NCI-H345 (cell line): ENCODE data around the gene CRB1.
"Not testable (repeated sequence)": the region's sequence is repeated elsewhere in the genome, so short reads cannot be mapped to it uniquely, and the experiment has no call there.

ENCODE experiments used
- DNase-seq: peaks from one replicate; lab custom pipeline; 2025; lab: John Stamatoyannopoulos, UW

CRB1 gene

GRCh38 chr1:197400522-197400902 lies 132.5 kb downstream of the CRB1 start:
- no peak for DNase-seq

DNA sequence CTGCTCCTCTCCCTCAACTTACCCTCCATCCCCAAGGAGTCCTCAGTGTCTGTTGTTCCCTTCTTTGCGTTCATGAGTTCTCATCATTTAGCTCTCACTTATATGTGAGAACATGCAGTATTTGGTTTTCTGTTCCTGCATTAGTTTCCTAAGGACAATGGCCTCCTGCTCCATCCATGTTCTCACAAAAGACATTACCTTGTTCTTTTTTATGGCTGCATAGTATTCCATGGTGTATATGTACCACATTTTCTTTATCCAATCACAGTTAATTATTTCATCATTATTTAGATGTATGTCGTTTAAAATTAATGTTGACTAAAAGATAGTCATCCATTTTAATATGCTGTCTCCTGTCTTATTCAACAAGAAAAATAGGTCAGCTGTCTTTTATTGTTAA lies 134.1 kb downstream of the CRB1 start:
- no peak for DNase-seq

DNA sequence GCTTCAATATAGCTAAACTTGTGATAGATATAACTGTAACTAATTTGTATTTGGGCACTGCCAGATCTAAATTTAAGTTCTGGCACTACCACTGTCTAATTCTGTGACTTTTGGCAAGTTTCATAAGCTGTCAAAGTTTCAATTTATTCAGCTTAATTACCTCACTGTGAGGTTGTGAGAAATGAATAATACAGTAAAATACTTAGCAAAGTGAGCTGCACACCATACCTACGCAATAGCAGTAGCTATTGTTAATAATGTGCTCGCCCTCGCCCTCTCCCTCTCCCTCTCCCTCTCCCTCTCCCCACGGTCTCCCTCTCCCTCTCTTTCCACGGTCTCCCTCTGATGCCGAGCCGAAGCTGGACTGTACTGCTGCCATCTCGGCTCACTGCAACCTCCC lies 136.7 kb downstream of the CRB1 start:
- not testable (repeated sequence) for DNase-seq

DNA sequence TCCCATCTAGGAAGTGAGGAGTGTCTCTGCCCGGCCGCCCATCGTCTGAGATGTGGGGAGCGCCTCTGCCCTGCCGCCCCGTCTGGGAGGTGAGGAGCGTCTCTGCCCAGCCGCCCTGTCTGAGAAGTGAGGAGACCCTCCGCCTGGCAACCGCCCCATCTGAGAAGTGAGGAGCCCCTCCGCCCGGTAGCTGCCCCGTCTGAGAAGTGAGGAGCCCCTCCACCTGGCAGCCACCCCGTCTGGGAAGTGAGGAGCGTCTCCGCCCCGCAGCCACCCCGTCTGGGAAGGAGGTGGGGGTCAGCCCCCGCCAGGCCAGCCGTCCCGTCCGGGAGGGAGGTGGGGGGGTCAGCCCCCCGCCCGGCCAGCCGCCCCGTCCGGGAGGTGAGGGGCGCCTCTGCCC lies 137.6 kb downstream of the CRB1 start:
- DNase-seq = not testable (repeated sequence)

- DNase-seq = no peak
These were observed 145.5 kb downstream of the CRB1 start for GRCh38 chr1:197413564-197413963.

GRCh38 chr1:197415221-197415620 lies 147.2 kb downstream of the CRB1 start:
- no peak for DNase-seq

GRCh38 chr1:197418693-197419092 lies 150.6 kb downstream of the CRB1 start:
- no peak for DNase-seq

DNA sequence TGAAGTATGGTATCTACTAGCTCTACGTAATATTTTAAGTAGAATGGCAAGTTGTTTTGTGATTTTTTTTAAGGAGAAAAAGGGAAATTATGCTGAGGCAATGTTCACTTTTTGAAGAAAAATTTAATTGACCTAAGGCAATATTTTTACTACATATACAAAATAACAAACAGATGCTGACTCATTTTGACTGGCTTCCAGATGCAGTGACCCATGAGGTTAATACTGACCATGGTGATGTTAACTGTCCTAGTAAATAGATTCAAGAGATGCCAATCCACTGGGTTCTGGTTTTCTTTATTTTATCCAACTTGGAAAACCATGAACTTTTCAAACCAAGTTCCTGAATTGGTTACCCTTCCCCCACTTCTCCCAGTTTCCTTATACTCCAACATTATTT lies 154.9 kb downstream of the CRB1 start:
- DNase-seq = no peak

DNA sequence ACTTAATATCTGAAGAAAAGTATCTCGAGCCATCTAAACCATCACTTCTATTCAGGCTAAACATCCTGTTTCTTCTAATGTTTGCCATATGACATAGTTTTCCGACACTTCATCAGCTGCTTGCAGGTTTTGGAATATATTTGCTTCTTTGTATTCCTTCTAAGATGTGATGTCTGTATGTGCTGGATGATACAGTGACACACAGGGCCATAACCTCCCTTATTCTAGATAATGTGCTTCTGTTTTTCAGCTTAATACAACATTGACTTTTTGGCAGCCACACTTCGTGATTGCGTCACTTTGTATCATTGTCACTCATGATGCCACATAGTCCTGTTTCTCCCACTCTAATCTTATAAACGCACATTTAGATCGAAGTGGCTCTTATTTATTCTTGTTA lies 156.3 kb downstream of the CRB1 start:
- DNase-seq = no peak

GRCh38 chr1:197429372-197429771 lies 161.3 kb downstream of the CRB1 start:
- no peak for DNase-seq

DNA sequence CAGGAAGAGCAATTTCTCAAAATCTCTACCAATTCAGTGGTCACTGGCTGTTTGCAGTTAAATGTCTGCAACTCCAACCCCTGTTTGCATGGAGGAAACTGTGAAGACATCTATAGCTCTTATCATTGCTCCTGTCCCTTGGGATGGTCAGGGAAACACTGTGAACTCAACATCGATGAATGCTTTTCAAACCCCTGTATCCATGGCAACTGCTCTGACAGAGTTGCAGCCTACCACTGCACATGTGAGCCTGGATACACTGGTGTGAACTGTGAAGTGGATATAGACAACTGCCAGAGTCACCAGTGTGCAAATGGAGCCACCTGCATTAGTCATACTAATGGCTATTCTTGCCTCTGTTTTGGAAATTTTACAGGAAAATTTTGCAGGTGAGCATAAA lies 167.2 kb downstream of the CRB1 start:
- DNase-seq = no peak

DNA sequence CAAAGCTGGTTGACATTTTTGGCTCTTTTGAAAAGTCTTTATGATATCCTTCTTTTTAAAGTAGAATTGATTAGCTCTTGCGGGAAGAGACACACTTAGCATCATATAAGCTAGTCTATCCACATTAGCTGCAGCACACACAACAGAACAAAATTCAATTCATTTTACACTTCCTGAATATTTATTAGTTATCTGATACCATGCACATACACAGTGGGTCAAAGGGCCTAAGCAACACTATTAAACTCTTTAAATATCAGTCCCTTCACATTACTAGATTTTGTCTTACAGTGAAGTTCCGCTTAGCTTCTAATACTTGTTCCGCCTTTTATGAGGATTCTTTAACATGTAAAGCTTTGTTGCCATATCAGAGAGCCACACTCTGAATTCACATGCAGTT lies 169.5 kb downstream of the CRB1 start:
- DNase-seq = no peak

- DNase-seq = no peak
These were observed 170.1 kb downstream of the CRB1 start for GRCh38 chr1:197438010-197438790.

GRCh38 chr1:197439708-197440280 lies 171.7 kb downstream of the CRB1 start:
- DNase-seq = no peak

DNA sequence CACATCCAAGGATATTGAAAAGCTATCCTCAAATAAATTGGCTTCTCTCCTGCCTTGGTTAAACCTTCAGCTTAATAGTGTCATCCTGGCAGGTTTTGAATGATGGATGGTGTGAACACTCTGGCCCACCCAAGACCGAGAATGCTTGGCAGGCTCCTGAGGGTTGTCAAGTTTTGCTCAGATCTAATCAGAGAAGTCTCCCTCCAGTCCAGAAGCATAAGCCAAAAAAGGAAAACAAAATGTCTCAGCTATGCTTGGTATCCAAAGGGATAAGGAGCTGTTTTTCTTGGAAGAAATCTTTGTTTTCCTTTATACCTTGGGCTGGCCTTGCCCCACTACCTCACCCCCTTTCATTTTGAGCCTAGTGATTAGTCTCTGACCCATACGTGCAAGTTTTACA lies 172.7 kb downstream of the CRB1 start:
- no peak for DNase-seq

DNA sequence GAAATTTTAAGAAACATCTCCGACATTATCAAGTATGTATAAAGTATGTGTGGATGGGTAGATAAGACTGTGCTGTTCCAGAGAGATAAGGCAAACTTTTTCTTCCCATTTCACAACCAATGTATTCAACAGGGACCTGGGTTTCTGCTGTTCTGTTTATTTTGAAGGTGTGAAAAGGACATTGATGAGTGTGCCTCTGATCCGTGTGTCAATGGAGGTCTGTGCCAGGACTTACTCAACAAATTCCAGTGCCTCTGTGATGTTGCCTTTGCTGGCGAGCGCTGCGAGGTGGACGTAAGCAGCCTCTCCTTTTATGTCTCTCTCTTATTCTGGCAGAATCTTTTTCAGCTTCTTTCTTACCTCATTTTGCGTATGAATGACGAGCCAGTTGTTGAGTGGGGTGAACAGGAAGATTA lies 174.0 kb downstream of the CRB1 start:
- DNase-seq = no peak

- no peak for DNase-seq
These were observed 176.7 kb downstream of the CRB1 start for GRCh38 chr1:197444755-197445154.

GRCh38 chr1:197448121-197448779 lies 180.2 kb downstream of the CRB1 start:
- no peak for DNase-seq

DNA sequence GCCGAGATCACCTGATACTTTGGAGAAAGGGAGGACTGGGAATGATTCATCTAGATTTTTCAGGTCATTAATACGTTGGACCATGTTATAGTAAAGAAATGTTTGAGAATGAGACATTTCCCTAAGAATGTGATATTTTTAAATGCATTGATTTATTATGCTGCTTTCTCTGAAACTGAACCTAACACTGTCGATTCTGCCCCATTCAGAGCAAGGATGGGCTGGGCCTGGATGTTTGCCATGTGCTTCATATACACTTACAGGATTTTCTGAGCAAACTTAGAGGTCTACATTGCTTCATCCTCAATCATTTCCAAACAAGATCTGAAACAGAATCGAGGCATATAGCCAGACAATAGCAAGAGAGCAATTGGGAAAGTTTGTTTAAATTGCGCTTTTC lies 183.3 kb downstream of the CRB1 start:
- DNase-seq = no peak

GRCh38 chr1:197453376-197454058 lies 185.5 kb downstream of the CRB1 start:
- DNase-seq = no peak

DNA sequence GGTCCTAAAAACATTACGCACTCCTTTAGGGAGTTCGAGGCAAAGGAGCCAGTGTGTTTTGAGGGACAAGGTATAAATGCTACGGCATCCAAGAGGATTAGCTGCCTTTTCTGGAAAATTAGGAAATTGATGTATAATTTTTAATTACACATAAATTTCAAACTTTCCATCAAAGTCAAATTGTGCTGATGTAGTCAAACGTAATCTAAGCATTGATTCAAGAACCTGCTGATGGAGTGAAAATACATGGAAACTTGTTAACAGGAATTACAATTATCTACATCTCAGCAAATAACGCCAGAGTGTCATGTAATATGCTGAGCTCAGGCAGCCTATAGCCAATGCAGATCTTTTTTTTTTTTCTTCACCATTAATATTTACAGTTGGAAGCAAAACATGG lies 194.5 kb downstream of the CRB1 start:
- no peak for DNase-seq

GRCh38 chr1:197463142-197463541 lies 195.1 kb downstream of the CRB1 start:
- DNase-seq = peak; percentile 46

GRCh38 chr1:197464044-197464443 lies 196.0 kb downstream of the CRB1 start:
- peak; percentile 15 for DNase-seq
